ENCODE data around the gene SH2D3A.
"Not testable (repeated sequence)": the region's sequence is repeated elsewhere in the genome, so short reads cannot be mapped to it uniquely, and the experiment has no call there.

SH2D3A gene

DNA sequence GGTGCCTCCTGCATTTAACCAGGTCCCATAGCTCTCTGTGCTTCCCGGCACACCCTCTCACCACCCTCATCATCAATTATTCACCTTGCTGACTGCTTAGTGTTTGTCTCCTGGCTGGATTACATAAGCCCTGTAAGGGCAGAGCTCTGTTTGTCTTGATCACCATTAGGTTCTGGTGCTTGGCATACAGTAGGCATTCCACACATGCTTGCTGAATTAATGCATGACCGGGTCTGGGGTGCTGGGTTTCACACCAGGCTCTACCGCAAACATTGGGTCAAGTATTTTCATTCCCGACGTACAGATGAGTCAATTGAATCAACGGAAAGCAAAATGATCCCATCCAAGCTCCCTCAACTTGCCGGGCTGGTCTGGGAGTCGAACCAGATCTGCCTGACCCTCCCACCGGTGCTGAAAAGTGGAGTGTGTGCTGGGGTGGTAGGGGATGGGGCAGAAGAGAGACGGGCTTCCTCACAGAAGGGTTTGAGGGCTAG, 33.8 kb upstream of the SH2D3A start:
- no peak overlapping the region for H3K4me3 Mint-ChIP-seq
- no peak overlapping the region for H3K27ac Mint-ChIP-seq
- TF ChIP-seq, protein P1, sequence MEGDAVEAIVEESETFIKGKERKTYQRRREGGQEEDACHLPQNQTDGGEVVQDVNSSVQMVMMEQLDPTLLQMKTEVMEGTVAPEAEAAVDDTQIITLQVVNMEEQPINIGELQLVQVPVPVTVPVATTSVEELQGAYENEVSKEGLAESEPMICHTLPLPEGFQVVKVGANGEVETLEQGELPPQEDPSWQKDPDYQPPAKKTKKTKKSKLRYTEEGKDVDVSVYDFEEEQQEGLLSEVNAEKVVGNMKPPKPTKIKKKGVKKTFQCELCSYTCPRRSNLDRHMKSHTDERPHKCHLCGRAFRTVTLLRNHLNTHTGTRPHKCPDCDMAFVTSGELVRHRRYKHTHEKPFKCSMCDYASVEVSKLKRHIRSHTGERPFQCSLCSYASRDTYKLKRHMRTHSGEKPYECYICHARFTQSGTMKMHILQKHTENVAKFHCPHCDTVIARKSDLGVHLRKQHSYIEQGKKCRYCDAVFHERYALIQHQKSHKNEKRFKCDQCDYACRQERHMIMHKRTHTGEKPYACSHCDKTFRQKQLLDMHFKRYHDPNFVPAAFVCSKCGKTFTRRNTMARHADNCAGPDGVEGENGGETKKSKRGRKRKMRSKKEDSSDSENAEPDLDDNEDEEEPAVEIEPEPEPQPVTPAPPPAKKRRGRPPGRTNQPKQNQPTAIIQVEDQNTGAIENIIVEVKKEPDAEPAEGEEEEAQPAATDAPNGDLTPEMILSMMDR (IDR thresholded peaks at IDR 0.05): no peak
- H3K4me1 Mint-ChIP-seq: no peaks in the 10 kb centered on the region
- H3K9me3 Mint-ChIP-seq: peaks cover 56% of the 10 kb centered on the region
- no peaks in the 10 kb centered on the region for H3K36me3 Mint-ChIP-seq (ENCODE audit: low read depth)
- H3K27me3 Mint-ChIP-seq (ENCODE audit: low read depth, poor library complexity): peaks cover 13% of the 10 kb centered on the region
- DNase-seq: no peak

- H3K36me3 Mint-ChIP-seq (ENCODE audit: low read depth); H3K27ac Mint-ChIP-seq; H3K4me1 Mint-ChIP-seq; DNase-seq; H3K4me3 Mint-ChIP-seq: not testable (repeated sequence)
- Mint-ChIP-seq H3K27me3 (ENCODE audit: low read depth, poor library complexity) (peaks cover 13% of the 10 kb centered on the region), H3K9me3 (peaks cover 60% of the 10 kb centered on the region)
These were observed 33.0 kb upstream of the SH2D3A start for GRCh38 chr19:6800160-6800790.

DNA sequence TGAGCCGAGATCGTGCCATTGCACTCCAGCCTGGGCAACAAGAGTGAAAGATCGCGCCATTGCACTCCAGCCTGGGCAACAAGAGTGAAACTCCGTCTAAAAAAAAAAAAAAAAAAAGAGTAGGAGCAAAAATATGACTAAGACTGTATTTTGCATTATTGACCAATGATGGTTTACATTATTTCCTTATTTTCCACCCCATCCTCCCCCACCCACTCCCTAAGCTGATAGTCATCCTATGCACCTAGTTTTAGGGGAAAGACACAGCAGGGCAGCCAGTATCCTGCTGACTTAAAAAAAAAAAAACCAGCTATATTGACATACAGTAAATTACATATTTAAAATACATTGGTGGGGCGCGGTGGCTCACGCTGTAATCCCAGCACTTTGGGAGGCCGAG, 30.4 kb upstream of the SH2D3A start:
- TF ChIP-seq, protein P1 (IDR thresholded peaks at IDR 0.05): no peak
- Mint-ChIP-seq H3K27ac (no peak overlapping the region), H3K27me3 (ENCODE audit: low read depth, poor library complexity) (peaks cover 14% of the 10 kb centered on the region), H3K9me3 (peaks cover 65% of the 10 kb centered on the region), H3K36me3 (ENCODE audit: low read depth) (no peaks in the 10 kb centered on the region), H3K4me3 (no peak overlapping the region), H3K4me1 (no peaks in the 10 kb centered on the region)
- no peak for DNase-seq

DNA sequence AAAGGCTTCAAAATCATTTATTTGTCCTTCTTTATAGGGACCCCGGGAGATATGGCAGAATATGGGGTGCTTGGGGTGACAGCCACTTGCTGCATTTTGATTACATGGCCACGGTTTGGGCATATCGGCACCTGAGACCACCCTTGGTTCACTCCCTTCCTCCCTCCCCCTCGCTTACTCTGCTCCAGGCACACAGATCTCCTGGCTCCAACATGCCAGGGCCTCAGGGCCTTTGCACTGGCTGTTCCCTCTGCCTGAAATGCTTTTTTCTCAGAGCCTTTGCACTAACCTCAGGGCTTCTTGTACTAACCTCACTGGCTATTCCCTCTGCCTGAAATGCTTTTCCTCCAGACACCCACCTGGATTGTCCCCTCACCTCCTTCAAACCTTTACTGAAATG, 29.0 kb upstream of the SH2D3A start:
- Mint-ChIP-seq H3K4me1 (no peaks in the 10 kb centered on the region), H3K9me3 (peaks cover 71% of the 10 kb centered on the region), H3K36me3 (ENCODE audit: low read depth) (no peaks in the 10 kb centered on the region), H3K27me3 (ENCODE audit: low read depth, poor library complexity) (peaks cover 14% of the 10 kb centered on the region), H3K4me3 (no peak overlapping the region), H3K27ac (no peak overlapping the region)
- TF ChIP-seq, protein P1 (IDR thresholded peaks at IDR 0.05): no peak
- no peak for DNase-seq

GRCh38 chr19:6794686-6795431, 27.6 kb upstream of the SH2D3A start:
- no peaks in the 10 kb centered on the region for H3K36me3 Mint-ChIP-seq (ENCODE audit: low read depth)

DNA sequence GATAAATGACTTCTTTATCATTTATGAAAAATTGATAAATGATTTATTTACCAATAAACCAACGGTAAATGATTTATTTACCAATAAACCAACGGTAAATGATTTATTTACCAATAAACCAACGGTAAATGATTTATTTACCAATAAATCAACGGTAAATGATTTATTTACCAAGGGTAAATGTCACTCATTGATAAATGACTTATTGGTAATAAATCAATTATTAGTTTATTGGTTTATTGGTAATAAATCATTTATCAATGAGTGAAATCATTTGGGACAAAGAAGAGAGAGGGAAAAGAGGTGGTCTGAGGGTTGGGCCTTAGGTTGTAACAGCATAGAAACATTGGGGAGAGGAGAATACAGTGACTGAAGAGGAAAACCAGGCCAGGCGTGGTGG, 26.7 kb upstream of the SH2D3A start:
- H3K27ac Mint-ChIP-seq: no peak overlapping the region
- TF ChIP-seq, protein P1 (IDR thresholded peaks at IDR 0.05): no peak
- H3K4me1 Mint-ChIP-seq: no peaks in the 10 kb centered on the region
- peaks cover 7% of the 10 kb centered on the region for H3K27me3 Mint-ChIP-seq (ENCODE audit: low read depth, poor library complexity)
- DNase-seq: no peak
- H3K4me3 Mint-ChIP-seq: no peak overlapping the region
- H3K9me3 Mint-ChIP-seq: peaks cover 76% of the 10 kb centered on the region
- no peaks in the 10 kb centered on the region for H3K36me3 Mint-ChIP-seq (ENCODE audit: low read depth)

More at GRCh38 chr19:6794686-6795431, 27.6 kb upstream of the SH2D3A start:
- Mint-ChIP-seq H3K9me3 (peaks cover 74% of the 10 kb centered on the region), H3K27me3 (ENCODE audit: low read depth, poor library complexity) (peaks cover 8% of the 10 kb centered on the region), H3K4me3 (no peak overlapping the region), H3K4me1 (no peaks in the 10 kb centered on the region), H3K27ac (no peak overlapping the region)
- TF ChIP-seq, protein P1 (IDR thresholded peaks at IDR 0.05): no peak
- no peak for DNase-seq

Measured in nephron progenitor cell (in vitro differentiated cells).